Measurements from ENCODE around the gene CDK4.

The CDK4 gene

GRCh38 chr12:57771873-57772428 is 19.8 kb upstream of the CDK4 start, which contains the start of gene METTL1:
Gene METTL1, minus strand, starts transcription at chr12:57772105. Its CDS starts 22 bp downstream, at chr12:57772083.
- H3K4me3 ChIP-seq (ENCODE audit: low read depth, low read length): peak within 1 kb of the TSS; percentile 89
- TF ChIP-seq CTCF (IDR thresholded peaks at IDR 0.05; ENCODE audit: borderline replicate concordance, insufficient read depth, low read depth, low read length): no peak

- TF ChIP-seq CTCF (IDR thresholded peaks at IDR 0.05; ENCODE audit: borderline replicate concordance, insufficient read depth, low read depth, low read length): no peak
Measured at GRCh38 chr12:57771236-57771872, 19.2 kb upstream of the CDK4 start.

GRCh38 chr12:57770734-57771133 is 18.6 kb upstream of the CDK4 start:
- no peak for TF ChIP-seq CTCF (IDR thresholded peaks at IDR 0.05; ENCODE audit: borderline replicate concordance, insufficient read depth, low read depth, low read length)
- peak overlapping the region; percentile 5 for H3K4me3 ChIP-seq (ENCODE audit: low read depth, low read length)

More at GRCh38 chr12:57771236-57771872, 19.2 kb upstream of the CDK4 start:
- peak overlapping the region; percentile 89 for H3K4me3 ChIP-seq (ENCODE audit: low read depth, low read length)

- H3K4me3 ChIP-seq (ENCODE audit: low read depth, low read length): no peak overlapping the region
- TF ChIP-seq CTCF (IDR thresholded peaks at IDR 0.05; ENCODE audit: borderline replicate concordance, insufficient read depth, low read depth, low read length): no peak
Measured at GRCh38 chr12:57769594-57769993, 17.5 kb upstream of the CDK4 start.

- no peak overlapping the region for H3K4me3 ChIP-seq (ENCODE audit: low read depth, low read length)
- no peak for TF ChIP-seq CTCF (IDR thresholded peaks at IDR 0.05; ENCODE audit: borderline replicate concordance, insufficient read depth, low read depth, low read length)
Measured at GRCh38 chr12:57767876-57768275, 15.8 kb upstream of the CDK4 start.

GRCh38 chr12:57767305-57767698 is 15.2 kb upstream of the CDK4 start:
- no peak for TF ChIP-seq CTCF (IDR thresholded peaks at IDR 0.05; ENCODE audit: borderline replicate concordance, insufficient read depth, low read depth, low read length)
- H3K4me3 ChIP-seq (ENCODE audit: low read depth, low read length): no peak overlapping the region

Data from GM12875 (cell line).